Uterus (tissue), 2 donors: ENCODE measurements around the gene ZSCAN5B.

ENCODE experiments used
- POLR2A ChIP-seq, 2 donors: fragments of 450-650 bp; IDR thresholded peaks; one replicate each; pipeline ENCODE4 v1.6.1; 2016; ENCODE audit warnings: antibody characterized with exemption in 2 of 2, mild to moderate bottlenecking in 1 of 2, moderate library complexity in 1 of 2
- TF ChIP-seq, protein P1 (sequence below), 4 experiments: fragments of 200-600 bp in 2 of 4; fragments of 450-650 bp in 2 of 4; sonication (generic) in 2 of 4; IDR thresholded peaks; one replicate each; pipeline ENCODE4 v1.5.1; 2016 to 2019; ENCODE audit warnings: antibody characterized with exemption in 4 of 4, mild to moderate bottlenecking in 2 of 4, moderate library complexity in 1 of 4

DNA sequence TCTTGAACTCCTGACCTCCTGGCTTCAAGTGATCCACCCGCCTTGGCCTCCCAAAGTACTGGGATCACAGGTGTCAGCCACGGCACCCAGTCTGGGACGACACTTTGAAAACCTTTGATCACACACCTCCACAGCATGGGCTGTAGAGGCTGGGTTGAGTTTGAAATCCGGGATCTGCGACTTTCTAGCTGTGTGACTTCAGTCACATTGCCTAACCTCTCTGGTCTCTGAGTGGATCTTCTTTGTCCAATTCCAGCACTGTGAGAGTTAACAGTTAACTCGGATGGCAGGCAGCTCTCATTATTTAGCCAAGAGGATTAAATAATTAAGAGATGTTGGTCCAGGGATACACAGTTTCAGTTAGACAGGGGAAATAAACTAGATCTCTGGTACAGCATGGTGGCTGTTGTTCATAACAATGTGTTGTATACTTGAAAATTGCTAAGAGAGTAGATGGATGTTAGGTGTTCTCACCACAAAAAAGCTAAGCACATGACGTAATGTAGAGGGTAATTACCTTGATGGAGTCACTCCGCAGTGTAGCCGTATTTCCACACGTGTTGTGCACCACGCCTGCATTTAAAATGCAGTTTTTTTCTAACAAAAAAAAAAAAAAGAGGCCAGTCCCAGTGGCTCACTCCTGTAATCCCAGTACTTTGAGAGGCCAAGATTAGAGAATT lies 19.9 kb downstream of the ZSCAN5B start:
- TF ChIP-seq, protein P1, sequence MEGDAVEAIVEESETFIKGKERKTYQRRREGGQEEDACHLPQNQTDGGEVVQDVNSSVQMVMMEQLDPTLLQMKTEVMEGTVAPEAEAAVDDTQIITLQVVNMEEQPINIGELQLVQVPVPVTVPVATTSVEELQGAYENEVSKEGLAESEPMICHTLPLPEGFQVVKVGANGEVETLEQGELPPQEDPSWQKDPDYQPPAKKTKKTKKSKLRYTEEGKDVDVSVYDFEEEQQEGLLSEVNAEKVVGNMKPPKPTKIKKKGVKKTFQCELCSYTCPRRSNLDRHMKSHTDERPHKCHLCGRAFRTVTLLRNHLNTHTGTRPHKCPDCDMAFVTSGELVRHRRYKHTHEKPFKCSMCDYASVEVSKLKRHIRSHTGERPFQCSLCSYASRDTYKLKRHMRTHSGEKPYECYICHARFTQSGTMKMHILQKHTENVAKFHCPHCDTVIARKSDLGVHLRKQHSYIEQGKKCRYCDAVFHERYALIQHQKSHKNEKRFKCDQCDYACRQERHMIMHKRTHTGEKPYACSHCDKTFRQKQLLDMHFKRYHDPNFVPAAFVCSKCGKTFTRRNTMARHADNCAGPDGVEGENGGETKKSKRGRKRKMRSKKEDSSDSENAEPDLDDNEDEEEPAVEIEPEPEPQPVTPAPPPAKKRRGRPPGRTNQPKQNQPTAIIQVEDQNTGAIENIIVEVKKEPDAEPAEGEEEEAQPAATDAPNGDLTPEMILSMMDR (IDR thresholded peaks at IDR 0.05): no peak
- TF ChIP-seq POLR2A (IDR thresholded peaks at IDR 0.05): no peak
